WTC11 (cell line): ENCODE data around the gene MPND.

ENCODE experiments used
- CREB1 ChIP-seq: sonication (generic); formaldehyde crosslinking; IDR thresholded peaks from 2 replicates; pipeline ENCODE4 v1.8.0; 2023; ENCODE audit warnings: mild to moderate bottlenecking, missing genetic modification reagents
- ELF4 ChIP-seq: sonication (generic); formaldehyde crosslinking; IDR thresholded peaks from 2 replicates; pipeline ENCODE4 v1.8.1; 2022; ENCODE audit warnings: low read depth, mild to moderate bottlenecking, moderate library complexity, missing genetic modification reagents
- FOXJ3 ChIP-seq: sonication (generic); formaldehyde crosslinking; IDR thresholded peaks from 2 replicates; pipeline ENCODE4 v1.9.0; 2021; ENCODE audit warnings: missing genetic modification reagents, mild to moderate bottlenecking, borderline replicate concordance
- FOXP1 ChIP-seq: sonication (generic); formaldehyde crosslinking; IDR thresholded peaks from 2 replicates; pipeline ENCODE4 v1.8.0; 2022; ENCODE audit warnings: missing genetic modification reagents, mild to moderate bottlenecking, moderate library complexity, borderline replicate concordance
- GRHL2 ChIP-seq: fragments of 250-450 bp; sonication (Bioruptor Pico); IDR thresholded peaks from 2 replicates; pipeline ENCODE4 v1.8.0; 2022; ENCODE audit warnings: mild to moderate bottlenecking, moderate library complexity; ENCODE audit not compliant: insufficient replicate concordance, severe bottlenecking
- TP53 ChIP-seq: sonication (generic); formaldehyde crosslinking; IDR thresholded peaks from 2 replicates; pipeline ENCODE4 v1.8.1; 2023; ENCODE audit warnings: mild to moderate bottlenecking, missing genetic modification reagents
- ZNF121 ChIP-seq: sonication (generic); formaldehyde crosslinking; IDR thresholded peaks from 2 replicates; pipeline ENCODE4 v1.8.0; 2023; ENCODE audit warnings: missing genetic modification reagents
- TF ChIP-seq, protein P1 (sequence below): sonication (generic); formaldehyde crosslinking; IDR thresholded peaks from 2 replicates; pipeline ENCODE4 v1.8.1; 2023; ENCODE audit warnings: mild to moderate bottlenecking, missing genetic modification reagents, moderate library complexity
- TF ChIP-seq, protein P2 (sequence below): fragments of 200-600 bp; IDR thresholded peaks from 2 replicates; pipeline ENCODE4 v1.8.0; 2022; ENCODE audit warnings: antibody characterized with exemption
- TF ChIP-seq, protein P3 (sequence below): sonication (generic); formaldehyde crosslinking; IDR thresholded peaks from 2 replicates; pipeline ENCODE4 v1.8.0; 2022; ENCODE audit warnings: mild to moderate bottlenecking, missing genetic modification reagents

DNA sequence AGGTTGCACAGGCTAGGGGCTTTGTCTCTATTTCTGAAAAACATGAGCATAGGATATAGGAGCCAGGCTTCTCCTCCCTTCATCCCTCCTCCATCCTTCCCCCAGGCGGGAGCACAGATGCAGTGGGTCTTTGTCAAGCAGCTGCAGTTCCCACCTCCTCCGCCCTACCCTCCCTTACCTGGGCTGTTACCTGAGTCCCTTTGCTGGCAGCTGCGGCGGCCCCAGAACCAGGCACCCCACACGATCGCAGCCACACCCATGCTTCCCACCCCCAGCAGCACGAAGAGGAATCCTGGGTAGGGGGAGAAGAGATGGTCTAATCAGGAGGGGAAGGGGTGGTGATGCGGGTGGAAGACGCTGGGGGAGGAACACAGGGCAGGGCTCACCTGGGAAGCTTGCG is 49.0 kb upstream of the MPND start:
- TF ChIP-seq, protein P1, sequence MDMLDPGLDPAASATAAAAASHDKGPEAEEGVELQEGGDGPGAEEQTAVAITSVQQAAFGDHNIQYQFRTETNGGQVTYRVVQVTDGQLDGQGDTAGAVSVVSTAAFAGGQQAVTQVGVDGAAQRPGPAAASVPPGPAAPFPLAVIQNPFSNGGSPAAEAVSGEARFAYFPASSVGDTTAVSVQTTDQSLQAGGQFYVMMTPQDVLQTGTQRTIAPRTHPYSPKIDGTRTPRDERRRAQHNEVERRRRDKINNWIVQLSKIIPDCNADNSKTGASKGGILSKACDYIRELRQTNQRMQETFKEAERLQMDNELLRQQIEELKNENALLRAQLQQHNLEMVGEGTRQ, result no peak
- TF ChIP-seq, protein P2, sequence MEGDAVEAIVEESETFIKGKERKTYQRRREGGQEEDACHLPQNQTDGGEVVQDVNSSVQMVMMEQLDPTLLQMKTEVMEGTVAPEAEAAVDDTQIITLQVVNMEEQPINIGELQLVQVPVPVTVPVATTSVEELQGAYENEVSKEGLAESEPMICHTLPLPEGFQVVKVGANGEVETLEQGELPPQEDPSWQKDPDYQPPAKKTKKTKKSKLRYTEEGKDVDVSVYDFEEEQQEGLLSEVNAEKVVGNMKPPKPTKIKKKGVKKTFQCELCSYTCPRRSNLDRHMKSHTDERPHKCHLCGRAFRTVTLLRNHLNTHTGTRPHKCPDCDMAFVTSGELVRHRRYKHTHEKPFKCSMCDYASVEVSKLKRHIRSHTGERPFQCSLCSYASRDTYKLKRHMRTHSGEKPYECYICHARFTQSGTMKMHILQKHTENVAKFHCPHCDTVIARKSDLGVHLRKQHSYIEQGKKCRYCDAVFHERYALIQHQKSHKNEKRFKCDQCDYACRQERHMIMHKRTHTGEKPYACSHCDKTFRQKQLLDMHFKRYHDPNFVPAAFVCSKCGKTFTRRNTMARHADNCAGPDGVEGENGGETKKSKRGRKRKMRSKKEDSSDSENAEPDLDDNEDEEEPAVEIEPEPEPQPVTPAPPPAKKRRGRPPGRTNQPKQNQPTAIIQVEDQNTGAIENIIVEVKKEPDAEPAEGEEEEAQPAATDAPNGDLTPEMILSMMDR, result no peak
- TF ChIP-seq FOXP1 (CRISPR knock-in tag) (no peak), GRHL2 (CRISPR knock-in tag) (no peak), ELF4 (CRISPR knock-in tag) (no peak), FOXJ3 (CRISPR knock-in tag) (no peak), ZNF121 (CRISPR knock-in tag) (no peak), CREB1 (CRISPR knock-in tag) (no peak), TP53 (CRISPR knock-in tag) (no peak)
- TF ChIP-seq, protein P3, sequence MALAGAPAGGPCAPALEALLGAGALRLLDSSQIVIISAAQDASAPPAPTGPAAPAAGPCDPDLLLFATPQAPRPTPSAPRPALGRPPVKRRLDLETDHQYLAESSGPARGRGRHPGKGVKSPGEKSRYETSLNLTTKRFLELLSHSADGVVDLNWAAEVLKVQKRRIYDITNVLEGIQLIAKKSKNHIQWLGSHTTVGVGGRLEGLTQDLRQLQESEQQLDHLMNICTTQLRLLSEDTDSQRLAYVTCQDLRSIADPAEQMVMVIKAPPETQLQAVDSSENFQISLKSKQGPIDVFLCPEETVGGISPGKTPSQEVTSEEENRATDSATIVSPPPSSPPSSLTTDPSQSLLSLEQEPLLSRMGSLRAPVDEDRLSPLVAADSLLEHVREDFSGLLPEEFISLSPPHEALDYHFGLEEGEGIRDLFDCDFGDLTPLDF (CRISPR knock-in tag), result no peak
